Measurements from ENCODE around the gene ADARB2. TPM values are rescaled to one million over a fixed set of nuclear protein-coding genes. Genes with fewer than 3 reads are reported as not detected.

The ADARB2 gene
- total RNA-seq, 1 experiment from 2014 or later, result 0.11 TPM

- no peak for DNase-seq (ENCODE audit: low read depth)
Observed at GRCh38 chr10:1267148-1267547, 470.2 kb downstream of the ADARB2 start.

GRCh38 chr10:1266033-1266802 lies 471.1 kb downstream of the ADARB2 start:
- DNase-seq (ENCODE audit: low read depth), result no peak

- DNase-seq (ENCODE audit: low read depth), result no peak
Observed at GRCh38 chr10:1264001-1264400, 473.3 kb downstream of the ADARB2 start.

GRCh38 chr10:1257274-1257673 lies 480.1 kb downstream of the ADARB2 start:
- DNase-seq (ENCODE audit: low read depth), result no peak

- no peak for DNase-seq (ENCODE audit: low read depth)
Observed at GRCh38 chr10:1256432-1256725, 480.9 kb downstream of the ADARB2 start.

- no peak for DNase-seq (ENCODE audit: low read depth)
Observed at GRCh38 chr10:1255600-1256431, 481.5 kb downstream of the ADARB2 start.

- peak; percentile 31 for DNase-seq (ENCODE audit: low read depth)
Observed at GRCh38 chr10:1255118-1255517, 482.2 kb downstream of the ADARB2 start.

GRCh38 chr10:1253523-1254353 lies 483.6 kb downstream of the ADARB2 start:
- no peak for DNase-seq (ENCODE audit: low read depth)

GRCh38 chr10:1251769-1252168 lies 485.6 kb downstream of the ADARB2 start:
- DNase-seq (ENCODE audit: low read depth), result no peak

GRCh38 chr10:1249142-1249920 lies 488.0 kb downstream of the ADARB2 start:
- no peak for DNase-seq (ENCODE audit: low read depth)

GRCh38 chr10:1248262-1248630 lies 489.1 kb downstream of the ADARB2 start:
- DNase-seq (ENCODE audit: low read depth), result peak; percentile 25

GRCh38 chr10:1247598-1248261 lies 489.6 kb downstream of the ADARB2 start:
- DNase-seq (ENCODE audit: low read depth), result peak; percentile 16

- DNase-seq (ENCODE audit: low read depth), result no peak
Observed at GRCh38 chr10:1244493-1244892, 492.8 kb downstream of the ADARB2 start.

GRCh38 chr10:1243486-1244234 lies 493.7 kb downstream of the ADARB2 start:
- DNase-seq (ENCODE audit: low read depth), result peak; percentile 26

- DNase-seq (ENCODE audit: low read depth), result no peak
Observed at GRCh38 chr10:1242975-1243374, 494.4 kb downstream of the ADARB2 start.

- DNase-seq (ENCODE audit: low read depth), result no peak
Observed at GRCh38 chr10:1241973-1242935, 495.1 kb downstream of the ADARB2 start.

GRCh38 chr10:1241322-1241890 lies 495.9 kb downstream of the ADARB2 start:
- no peak for DNase-seq (ENCODE audit: low read depth)

GRCh38 chr10:1240341-1240775 lies 497.0 kb downstream of the ADARB2 start:
- DNase-seq (ENCODE audit: low read depth), result peak; percentile 68

- DNase-seq (ENCODE audit: low read depth), result no peak
Observed at GRCh38 chr10:1233031-1233430, 504.3 kb downstream of the ADARB2 start.
